Thoracic aorta (tissue), 2 donors: ENCODE measurements around the gene FGGY. TPM values are rescaled to one million over a fixed set of nuclear protein-coding genes. Genes with fewer than 3 reads are reported as not detected.
A peak's percentile ranks its signal among the peaks of the same experiment; 100 is the strongest.
"Not testable (repeated sequence)": the region's sequence is repeated elsewhere in the genome, so short reads cannot be mapped to it uniquely, and the experiment has no call there.

Experiments used
- ATAC-seq: fragments of 150-250 bp; one replicate; pipeline ENCODE4 v1.8.0; 2017; ENCODE audit warnings: low read depth; ENCODE audit not compliant: insufficient number of reproducible peaks, low FRiP score
- DNase-seq: peaks from one replicate; pipeline ENCODE4 v3.0.0-alpha.2; 2020; ENCODE audit warnings: low spot score
- H3K27ac ChIP-seq, 2 donors: fragments of 200-600 bp; sonication (generic); 1 replicate in 1 of 2; 2 replicates in 1 of 2; pipeline ENCODE4 v1.5.1; 2016; ENCODE audit warnings: mild to moderate bottlenecking in 2 of 2, moderate library complexity in 2 of 2
- H3K27me3 ChIP-seq: fragments of 200-600 bp; sonication (generic); replicated peaks from 2 replicates; pipeline ENCODE4 v1.6.0; 2016; ENCODE audit warnings: mild to moderate bottlenecking; ENCODE audit not compliant: insufficient read depth
- H3K36me3 ChIP-seq: fragments of 200-600 bp; sonication (generic); one replicate; pipeline ENCODE4 v1.5.1; 2016
- H3K4me1 ChIP-seq, 2 donors: fragments of 200-600 bp; sonication (generic); 1 replicate in 1 of 2; 2 replicates in 1 of 2; pipeline versions ENCODE4 v1.5.1 to v1.6.0; 2016; ENCODE audit warnings: low read depth in 2 of 2, mild to moderate bottlenecking in 1 of 2; ENCODE audit not compliant: control insufficient read depth in 1 of 2
- H3K4me3 ChIP-seq: fragments of 200-600 bp; sonication (generic); 2 replicates; pipeline ENCODE4 v1.5.1; 2016; ENCODE audit warnings: mild to moderate bottlenecking
- H3K9me3 ChIP-seq: fragments of 200-600 bp; sonication (generic); 2 replicates; pipeline ENCODE4 v1.5.1; 2016
- total RNA-seq, 2 donors: library from RNA; depleted of rRNA; stranded (reverse); fragments of >200 nt; gene quantifications; one replicate each; pipeline versions ENCODE4 v1.1.0 to v1.2.3, GENCODE V29; 2016
- TF ChIP-seq, protein P1 (sequence below): fragments of 200-600 bp; sonication (generic); IDR thresholded peaks from one replicate; pipeline ENCODE4 v1.5.1; 2019; ENCODE audit warnings: antibody characterized with exemption

FGGY gene
- total RNA-seq, 2 donors from 2014 or later, result 6.5 to 9.9 TPM

DNA sequence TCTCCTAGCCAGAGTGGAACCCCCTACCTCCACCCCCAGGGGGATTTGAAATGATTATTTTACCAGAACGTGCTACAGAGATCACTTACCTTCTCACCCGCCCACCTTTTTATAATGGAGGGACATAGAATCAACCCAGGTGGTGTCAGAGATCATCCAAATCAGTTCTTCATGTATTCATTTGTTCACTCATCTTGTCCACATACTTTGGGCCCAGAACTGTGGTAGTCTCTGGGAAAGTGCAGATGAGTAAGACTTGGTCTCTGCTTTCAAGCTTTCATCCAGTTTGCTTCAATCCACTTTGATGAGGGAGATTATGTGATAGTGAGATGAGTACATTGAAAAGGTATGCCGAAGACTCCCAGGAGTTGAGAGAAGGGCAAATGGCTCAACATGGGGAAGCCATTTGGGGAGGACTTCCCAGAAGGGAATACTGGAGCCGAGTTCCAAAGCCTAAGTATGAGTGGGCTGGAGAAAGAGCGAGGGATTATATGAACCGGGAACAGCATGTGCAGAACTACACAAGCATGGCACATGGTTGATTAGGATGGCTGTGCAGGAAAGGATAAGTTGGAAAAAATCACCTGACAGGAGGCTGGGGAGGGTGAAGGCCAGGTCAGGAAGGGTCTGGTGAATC, 1.9 kb downstream of the FGGY start:
- Histone ChIP-seq H3K4me3 (no peak overlapping the region), H3K9me3 (no peaks in the 10 kb centered on the region), H3K27ac (peak overlapping the region; percentile 95 to 100), H3K4me1 (peaks cover 11 to 34% of the 10 kb centered on the region in 2 donors), H3K36me3 (no peaks in the 10 kb centered on the region), H3K27me3 (no peaks in the 10 kb centered on the region)
- TF ChIP-seq, protein P1, sequence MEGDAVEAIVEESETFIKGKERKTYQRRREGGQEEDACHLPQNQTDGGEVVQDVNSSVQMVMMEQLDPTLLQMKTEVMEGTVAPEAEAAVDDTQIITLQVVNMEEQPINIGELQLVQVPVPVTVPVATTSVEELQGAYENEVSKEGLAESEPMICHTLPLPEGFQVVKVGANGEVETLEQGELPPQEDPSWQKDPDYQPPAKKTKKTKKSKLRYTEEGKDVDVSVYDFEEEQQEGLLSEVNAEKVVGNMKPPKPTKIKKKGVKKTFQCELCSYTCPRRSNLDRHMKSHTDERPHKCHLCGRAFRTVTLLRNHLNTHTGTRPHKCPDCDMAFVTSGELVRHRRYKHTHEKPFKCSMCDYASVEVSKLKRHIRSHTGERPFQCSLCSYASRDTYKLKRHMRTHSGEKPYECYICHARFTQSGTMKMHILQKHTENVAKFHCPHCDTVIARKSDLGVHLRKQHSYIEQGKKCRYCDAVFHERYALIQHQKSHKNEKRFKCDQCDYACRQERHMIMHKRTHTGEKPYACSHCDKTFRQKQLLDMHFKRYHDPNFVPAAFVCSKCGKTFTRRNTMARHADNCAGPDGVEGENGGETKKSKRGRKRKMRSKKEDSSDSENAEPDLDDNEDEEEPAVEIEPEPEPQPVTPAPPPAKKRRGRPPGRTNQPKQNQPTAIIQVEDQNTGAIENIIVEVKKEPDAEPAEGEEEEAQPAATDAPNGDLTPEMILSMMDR, result no peak
- no peak for ATAC-seq
- DNase-seq, result no peak

DNA sequence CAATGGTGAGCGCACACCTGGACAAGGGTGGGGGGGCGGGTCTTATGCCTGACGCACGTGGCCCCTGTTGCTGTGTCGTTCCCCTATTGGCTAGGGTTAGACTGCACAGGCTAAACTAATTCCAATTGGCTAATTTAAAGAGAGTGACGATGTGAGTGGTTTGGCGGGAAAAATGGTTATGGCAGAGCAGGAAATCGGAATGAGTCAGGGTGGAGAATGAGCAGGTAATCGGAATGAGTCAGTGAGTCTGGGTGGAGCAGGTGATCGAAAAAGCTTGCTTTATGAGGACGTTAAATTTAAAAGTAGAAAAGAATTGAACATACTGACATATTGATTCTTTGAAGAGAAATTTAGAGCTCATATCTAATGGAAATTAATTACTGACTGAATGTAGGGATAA, 2.8 kb downstream of the FGGY start:
- peaks cover 11 to 31% of the 10 kb centered on the region in 2 donors for H3K4me1 ChIP-seq
- not testable (repeated sequence) for ATAC-seq, H3K27ac ChIP-seq, DNase-seq, H3K36me3 ChIP-seq, H3K4me3 ChIP-seq, H3K27me3 ChIP-seq, H3K9me3 ChIP-seq

DNA sequence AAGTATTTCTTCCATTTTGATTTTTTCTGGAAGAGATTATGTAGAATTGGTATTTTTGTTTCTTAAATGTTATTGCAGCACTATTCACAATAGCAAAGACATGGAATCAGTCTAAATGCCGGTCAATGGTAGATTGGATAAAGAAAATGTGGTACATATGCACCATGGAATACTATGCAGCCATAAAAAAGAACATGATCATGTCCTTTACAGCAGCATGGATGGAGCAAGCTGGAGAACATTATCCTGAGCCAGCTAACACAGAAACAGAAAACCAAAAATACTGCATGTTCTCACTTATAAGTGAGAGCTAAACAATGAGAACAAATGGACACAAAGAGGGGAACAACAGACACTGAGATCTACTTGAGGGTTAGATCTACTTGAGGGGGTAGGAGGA, 5.4 kb downstream of the FGGY start:
- DNase-seq (no peak), ATAC-seq (no peak)
- H3K36me3 ChIP-seq, result no peaks in the 10 kb centered on the region
- no peak overlapping the region for H3K4me3 ChIP-seq
- TF ChIP-seq, protein P1, result no peak
- no peaks in the 10 kb centered on the region for H3K27me3 ChIP-seq
- H3K27ac ChIP-seq, result no peak overlapping the region
- peaks cover 8 to 19% of the 10 kb centered on the region in 2 donors for H3K4me1 ChIP-seq
- H3K9me3 ChIP-seq, result peaks cover 9% of the 10 kb centered on the region

DNA sequence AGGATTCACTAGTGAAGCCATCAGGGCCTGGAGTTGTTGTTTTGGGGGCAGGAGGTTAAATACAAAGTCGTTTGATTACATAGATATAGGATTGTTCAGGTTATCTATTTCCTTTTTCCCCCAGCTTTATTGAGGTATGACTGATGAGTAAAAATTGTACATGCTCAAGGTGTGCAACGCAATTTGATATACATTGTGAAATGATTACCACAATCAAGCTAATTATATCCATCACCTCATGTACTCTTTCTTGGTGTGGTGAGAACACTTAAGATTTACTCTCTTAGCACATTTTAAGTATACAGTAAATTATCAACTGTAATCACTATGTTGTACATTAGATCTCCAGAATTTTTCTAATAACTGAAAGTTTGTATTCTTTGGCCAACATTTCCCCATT, 6.0 kb downstream of the FGGY start:
- TF ChIP-seq, protein P1, result no peak
- Histone ChIP-seq H3K27ac (no peak overlapping the region), H3K4me1 (peaks cover 3 to 13% of the 10 kb centered on the region in 2 donors), H3K9me3 (peaks cover 9% of the 10 kb centered on the region), H3K27me3 (no peaks in the 10 kb centered on the region), H3K4me3 (no peak overlapping the region), H3K36me3 (no peaks in the 10 kb centered on the region)
- DNase-seq, result no peak
- ATAC-seq, result no peak

DNA sequence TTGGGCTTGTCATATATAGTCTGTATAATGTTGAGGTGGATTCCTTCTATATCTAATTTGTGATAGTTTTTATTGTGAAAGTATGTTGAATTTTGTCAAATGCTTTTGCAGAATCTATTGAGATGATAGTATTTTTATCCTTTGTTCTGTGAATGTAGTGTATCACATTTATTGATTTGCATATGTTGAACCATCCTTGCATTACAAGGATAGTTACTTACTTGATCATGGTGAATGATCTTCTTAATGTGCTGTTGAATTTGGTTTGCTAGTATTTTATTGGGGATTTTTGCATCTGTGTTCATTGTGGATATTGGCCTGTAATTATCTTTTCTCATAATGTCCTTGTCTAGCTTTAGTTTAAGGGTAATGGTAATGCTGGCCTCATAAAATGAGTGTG, 8.3 kb downstream of the FGGY start:
- Histone ChIP-seq H3K27ac (no peak overlapping the region), H3K36me3 (no peaks in the 10 kb centered on the region), H3K27me3 (no peaks in the 10 kb centered on the region), H3K9me3 (peaks cover 9% of the 10 kb centered on the region), H3K4me1 (peaks cover 0 to 16% of the 10 kb centered on the region in 2 donors), H3K4me3 (no peak overlapping the region)
- ATAC-seq, result no peak
- TF ChIP-seq, protein P1, result no peak
- no peak for DNase-seq

DNA sequence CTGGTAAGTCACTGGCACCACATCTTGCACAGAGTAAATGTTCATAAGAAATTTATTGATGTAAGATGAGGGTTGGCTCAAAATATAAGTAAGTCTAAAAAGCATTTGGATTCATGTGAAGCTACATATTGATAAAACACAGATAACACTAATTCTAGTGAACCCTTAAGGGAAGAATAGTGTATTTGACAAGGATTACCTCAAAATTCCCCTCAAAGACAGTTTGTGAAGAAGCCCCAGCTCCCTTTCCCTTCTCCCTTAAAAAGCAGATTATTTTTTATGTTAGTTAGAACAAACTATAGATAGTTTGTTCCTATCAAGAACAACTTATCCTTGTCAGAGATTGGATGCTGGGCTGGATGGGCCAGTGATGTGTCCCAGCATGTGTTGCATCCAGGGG, 10.7 kb downstream of the FGGY start:
- ATAC-seq, result no peak
- Histone ChIP-seq H3K4me3 (no peak overlapping the region), H3K27me3 (no peaks in the 10 kb centered on the region), H3K4me1 (peaks cover 0 to 16% of the 10 kb centered on the region in 2 donors), H3K27ac (no peak overlapping the region), H3K9me3 (peaks cover 9% of the 10 kb centered on the region), H3K36me3 (no peaks in the 10 kb centered on the region)
- TF ChIP-seq, protein P1, result no peak
- no peak for DNase-seq
